Renal pelvis (tissue), 4 donors: Measurements from ENCODE around the gene HMGB4. TPM values are rescaled to one million over a fixed set of nuclear protein-coding genes. Genes with fewer than 3 reads are reported as not detected.
A peak's percentile ranks its signal among the peaks of the same experiment; 100 is the strongest.

Source experiments
- DNase-seq: peaks from one replicate; pipeline ENCODE4 v3.0.0-alpha.2; 2013
- polyA plus RNA-seq, 3 donors: library from polyadenylated mRNA; unstranded; fragments of 120-200 nt; gene quantifications; one replicate each; pipeline ENCODE4 v1.2.1, GENCODE V29; 2013; ENCODE audit not compliant: insufficient read length in 3 of 3

The HMGB4 gene
- polyA plus RNA-seq, 3 donors: not detected

GRCh38 chr1:33848205-33848937 is 15.5 kb upstream of the HMGB4 start:
- no peak for DNase-seq

- no peak for DNase-seq
Measured at GRCh38 chr1:33849211-33849610, 14.7 kb upstream of the HMGB4 start.

DNA sequence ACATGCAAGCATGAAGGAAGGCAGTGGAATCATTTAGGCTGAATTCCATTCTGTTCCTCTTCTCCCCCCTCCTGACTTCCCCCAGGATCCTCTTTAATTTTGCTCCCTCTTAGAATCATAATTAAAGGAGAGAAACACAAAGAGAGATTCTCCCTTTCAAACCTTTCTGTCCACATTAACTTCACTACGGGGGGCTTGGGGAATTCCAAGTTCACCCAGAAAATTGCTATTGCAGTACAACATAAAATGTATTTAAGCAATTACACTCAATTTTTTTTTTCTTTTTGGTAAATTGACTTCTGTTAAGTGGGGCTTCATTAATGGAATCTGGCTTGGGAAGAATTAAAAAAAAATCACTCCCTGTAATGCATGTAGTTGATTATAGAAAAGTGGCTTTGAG is 13.4 kb upstream of the HMGB4 start:
- DNase-seq: no peak

GRCh38 chr1:33852711-33853110 is 11.2 kb upstream of the HMGB4 start:
- no peak for DNase-seq

- DNase-seq: no peak
Measured at GRCh38 chr1:33853431-33853830, 10.4 kb upstream of the HMGB4 start.

GRCh38 chr1:33854091-33854490 is 9.8 kb upstream of the HMGB4 start:
- DNase-seq: no peak

GRCh38 chr1:33860671-33861070 is 3.2 kb upstream of the HMGB4 start:
- DNase-seq: no peak

DNA sequence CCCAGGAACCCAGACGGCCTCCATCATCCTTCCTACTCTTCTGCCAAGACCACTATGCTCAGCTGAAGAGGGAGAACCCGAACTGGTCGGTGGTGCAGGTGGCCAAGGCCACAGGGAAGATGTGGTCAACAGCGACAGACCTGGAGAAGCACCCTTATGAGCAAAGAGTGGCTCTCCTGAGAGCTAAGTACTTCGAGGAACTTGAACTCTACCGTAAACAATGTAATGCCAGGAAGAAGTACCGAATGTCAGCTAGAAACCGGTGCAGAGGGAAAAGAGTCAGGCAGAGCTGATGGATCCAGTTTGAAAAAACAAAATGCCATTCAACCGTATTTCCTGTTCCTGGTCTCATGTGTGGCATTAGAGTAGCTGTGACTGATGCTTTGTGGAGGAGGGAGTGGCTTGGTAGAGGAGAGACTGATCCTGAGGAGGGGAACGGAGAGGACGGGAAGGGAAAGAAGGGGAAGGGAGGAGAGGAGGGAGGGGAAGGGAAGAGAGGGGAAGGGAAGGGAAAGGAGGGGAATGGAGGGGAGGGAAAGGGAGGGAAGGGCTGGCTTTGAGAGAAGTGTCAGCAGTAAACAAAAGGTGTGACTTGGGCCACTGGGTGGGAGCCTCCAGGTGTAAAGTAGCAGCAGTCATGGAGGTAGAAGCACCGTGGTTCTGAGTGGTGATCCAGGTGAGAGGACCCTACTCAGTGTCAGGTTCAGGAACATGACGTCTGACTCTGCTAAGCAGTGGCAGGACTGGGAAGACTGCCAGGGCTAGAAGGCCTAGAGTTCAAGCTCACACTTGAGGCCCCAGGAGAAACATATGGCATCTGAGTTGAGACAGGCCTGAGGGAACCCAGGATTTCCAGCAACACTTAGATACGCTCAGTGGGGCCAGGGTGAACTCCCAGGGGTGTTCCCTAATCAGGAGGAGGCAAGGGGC is 846 bp downstream of the HMGB4 start:
- DNase-seq: no peak

DNA sequence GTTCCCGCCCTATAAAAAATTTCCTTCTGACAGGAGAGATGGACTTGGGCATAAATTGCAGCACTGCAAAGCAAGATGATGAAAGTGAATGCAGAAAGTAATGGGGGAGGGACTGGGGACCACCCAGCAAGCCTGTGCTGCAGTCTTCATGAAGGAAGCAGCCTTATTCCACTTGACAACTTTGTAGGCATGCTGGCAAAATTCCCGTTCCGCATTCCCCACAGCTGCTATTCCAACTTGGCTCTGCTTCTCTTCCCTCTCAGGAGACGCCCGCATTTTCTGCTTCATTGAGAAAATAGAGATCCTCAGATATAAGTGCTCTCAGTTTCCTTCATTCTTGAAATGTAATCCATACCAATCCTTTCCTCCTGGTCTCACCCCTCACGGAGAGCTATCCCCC is 2.4 kb downstream of the HMGB4 start:
- peak; percentile 56 for DNase-seq

DNA sequence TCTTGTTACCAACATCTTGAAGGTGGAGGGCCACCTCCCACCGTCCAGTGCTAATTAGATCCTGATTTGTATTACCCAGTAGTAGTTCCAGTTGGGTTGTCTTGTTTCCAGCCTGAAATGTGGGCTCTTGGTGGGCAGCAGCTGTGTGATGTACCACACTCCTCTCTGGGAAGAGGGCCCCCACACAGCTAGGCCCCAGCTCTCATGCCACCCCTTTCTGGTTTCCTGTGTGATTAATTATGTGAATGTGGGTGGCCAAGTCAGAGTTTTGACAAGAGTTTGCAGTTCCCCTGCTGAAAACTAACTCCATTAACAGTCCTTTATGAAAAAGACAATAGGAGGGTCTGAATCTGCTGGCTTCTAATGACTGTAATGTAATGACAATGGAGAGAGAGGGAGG is 3.8 kb downstream of the HMGB4 start:
- DNase-seq: no peak

DNA sequence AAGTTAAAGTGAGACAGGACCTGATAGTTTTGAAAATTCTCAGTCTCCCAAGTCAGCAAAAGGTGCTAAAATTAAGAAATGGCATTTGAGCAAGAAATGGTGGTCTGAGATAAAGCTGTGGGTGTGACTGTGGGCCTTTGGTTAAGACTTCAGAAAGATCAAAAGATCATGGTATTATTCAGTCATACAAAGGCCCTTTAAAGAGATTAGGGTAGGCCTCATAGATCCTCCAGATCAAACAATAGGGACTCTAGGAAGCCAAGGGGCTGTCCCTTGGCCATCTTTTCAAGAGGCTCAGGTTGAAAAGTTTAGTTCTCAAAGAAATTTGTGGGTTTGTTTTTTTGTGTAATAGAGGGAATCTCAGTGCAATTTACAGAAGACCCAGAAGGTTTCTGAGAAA is 8.4 kb downstream of the HMGB4 start:
- DNase-seq: no peak

DNA sequence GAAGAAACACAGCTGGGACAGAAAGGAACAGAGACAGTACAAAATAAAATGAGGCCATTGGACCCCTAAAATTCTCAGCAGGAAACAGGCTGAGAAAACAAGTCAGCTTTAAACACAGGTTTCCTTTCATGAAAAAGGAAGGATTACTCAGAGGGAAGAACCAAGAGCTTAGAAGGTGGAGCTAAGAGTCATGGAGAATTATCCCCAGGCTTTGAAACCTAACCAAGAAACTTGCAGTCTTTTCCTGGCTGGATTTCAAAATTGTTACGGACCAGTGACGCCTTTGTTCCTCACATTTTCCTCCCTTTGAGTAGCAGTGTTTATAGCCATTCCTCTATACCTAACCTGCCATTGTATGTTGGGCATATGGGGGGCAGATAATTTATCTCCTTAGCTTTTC is 8.8 kb downstream of the HMGB4 start:
- no peak for DNase-seq

DNA sequence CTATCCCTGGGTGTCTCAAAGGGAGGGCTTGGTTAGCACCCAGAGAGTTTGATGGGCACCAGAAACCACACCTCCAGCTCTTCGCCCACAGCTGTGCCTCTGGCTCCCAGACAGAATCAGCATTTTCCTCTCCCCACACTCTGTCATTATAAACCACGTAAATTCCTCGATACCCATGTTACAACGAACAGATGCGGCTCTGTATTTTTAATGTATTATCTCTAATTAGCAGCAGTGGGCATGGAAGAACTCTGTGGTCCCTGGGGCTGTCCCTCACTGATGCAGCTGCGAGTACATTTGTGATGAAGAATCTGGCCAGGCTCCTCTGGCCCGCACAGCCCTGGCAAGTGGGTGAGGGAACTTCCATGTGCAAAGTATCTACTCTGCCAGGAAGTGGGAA is 10.8 kb downstream of the HMGB4 start:
- DNase-seq: no peak

GRCh38 chr1:33875862-33876261 is 12.0 kb downstream of the HMGB4 start:
- no peak for DNase-seq

GRCh38 chr1:33876970-33877650 is 13.2 kb downstream of the HMGB4 start:
- DNase-seq: no peak

GRCh38 chr1:33878392-33878791 is 14.5 kb downstream of the HMGB4 start:
- DNase-seq: no peak

DNA sequence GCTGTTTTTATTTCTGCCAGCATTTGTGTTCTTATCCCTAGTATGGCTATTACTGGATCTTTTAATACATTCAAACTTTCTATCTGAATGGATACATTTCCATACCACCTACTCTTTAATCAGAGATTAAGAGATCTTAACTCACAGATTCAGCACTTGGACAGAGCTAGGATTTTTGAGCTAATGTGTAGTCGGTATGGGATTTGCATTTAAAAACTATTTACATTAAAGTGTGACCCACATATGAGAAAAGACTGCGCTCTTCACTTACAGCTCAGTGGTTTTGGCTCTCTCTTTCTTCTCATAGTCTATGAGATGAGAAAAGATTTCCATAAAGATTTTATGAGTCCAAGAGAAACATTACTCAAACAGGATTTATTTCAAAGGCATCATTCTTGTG is 16.4 kb downstream of the HMGB4 start:
- no peak for DNase-seq

- DNase-seq: no peak
Measured at GRCh38 chr1:33886496-33886895, 22.6 kb downstream of the HMGB4 start.

GRCh38 chr1:33893147-33893830 is 29.4 kb downstream of the HMGB4 start:
- no peak for DNase-seq

- no peak for DNase-seq
Measured at GRCh38 chr1:33895396-33895795, 31.5 kb downstream of the HMGB4 start.

- DNase-seq: no peak
Measured at GRCh38 chr1:33895976-33896375, 32.1 kb downstream of the HMGB4 start.

- no peak for DNase-seq
Measured at GRCh38 chr1:33897092-33897725, 33.3 kb downstream of the HMGB4 start.
